Smooth muscle cell of the pulmonary artery (primary cell): ENCODE measurements around the gene SST. TPM values are rescaled to one million over a fixed set of nuclear protein-coding genes. Genes with fewer than 3 reads are reported as not detected.

Experiments used
- total RNA-seq: library from RNA; depleted of rRNA; stranded (reverse); fragments of >200 nt; gene quantifications from 2 replicates; pipeline ENCODE4 v1.2.3, GENCODE V29; 2014

The SST gene
- not detected in 2 replicates for total RNA-seq

GRCh38 chr3:187669675-187670504 lies at the start of gene SST:
TSS of gene SST (minus strand) at chr3:187670394. CDS start at chr3:187670291, 103 bp downstream.

GRCh38 chr3:187702507-187703033 lies 32.4 kb upstream of the SST start, which contains the start of gene RTP2:
TSS of gene RTP2 (minus strand) at chr3:187702557. CDS start at chr3:187702128, 429 bp downstream.

Other genes with a start within 250 kb of the SST start
- not detected in 2 replicates for gene RTP2, start 32.2 kb upstream of the SST start, total RNA-seq
- 20.8 and 24.2 TPM in 2 replicates for gene BCL6, start 75.1 kb upstream of the SST start, total RNA-seq